Hepatocyte (in vitro differentiated cells): ENCODE results near the gene RAPGEF5.

Source experiments
- EZH2phosphoT487 ChIP-seq: fragments of 200-600 bp; sonication (generic); IDR thresholded peaks from one replicate; pipeline ENCODE4 v1.6.1; 2018; ENCODE audit warnings: antibody characterized with exemption, mild to moderate bottlenecking, low read depth, moderate library complexity; ENCODE audit not compliant: unreplicated experiment, severe bottlenecking
- TF ChIP-seq, protein P1 (sequence below): fragments of 200-600 bp; sonication (generic); IDR thresholded peaks from 2 replicates; pipeline ENCODE4 v1.5.1; 2016; ENCODE audit warnings: antibody characterized with exemption, mild to moderate bottlenecking; ENCODE audit not compliant: poor library complexity

DNA sequence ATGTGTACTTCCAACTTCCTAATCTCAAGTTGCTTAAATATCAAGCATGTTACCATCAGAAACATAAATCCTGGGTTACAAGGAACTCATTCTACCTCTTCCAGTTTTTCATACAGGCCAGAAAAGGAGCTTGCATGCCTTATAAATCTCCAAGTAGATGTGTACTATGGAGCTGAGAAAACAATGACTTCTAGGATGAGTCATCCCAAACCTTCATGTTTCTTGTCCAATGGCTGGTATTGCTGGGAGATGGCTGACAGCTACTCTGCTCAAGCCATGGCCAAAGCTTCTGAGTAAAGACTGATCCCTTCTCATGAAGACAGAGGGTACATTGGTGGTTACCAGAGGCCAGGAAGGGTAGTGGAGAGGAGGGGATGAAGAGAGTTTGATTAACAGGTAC lies 8.6 kb downstream of the RAPGEF5 start:
- TF ChIP-seq, protein P1, sequence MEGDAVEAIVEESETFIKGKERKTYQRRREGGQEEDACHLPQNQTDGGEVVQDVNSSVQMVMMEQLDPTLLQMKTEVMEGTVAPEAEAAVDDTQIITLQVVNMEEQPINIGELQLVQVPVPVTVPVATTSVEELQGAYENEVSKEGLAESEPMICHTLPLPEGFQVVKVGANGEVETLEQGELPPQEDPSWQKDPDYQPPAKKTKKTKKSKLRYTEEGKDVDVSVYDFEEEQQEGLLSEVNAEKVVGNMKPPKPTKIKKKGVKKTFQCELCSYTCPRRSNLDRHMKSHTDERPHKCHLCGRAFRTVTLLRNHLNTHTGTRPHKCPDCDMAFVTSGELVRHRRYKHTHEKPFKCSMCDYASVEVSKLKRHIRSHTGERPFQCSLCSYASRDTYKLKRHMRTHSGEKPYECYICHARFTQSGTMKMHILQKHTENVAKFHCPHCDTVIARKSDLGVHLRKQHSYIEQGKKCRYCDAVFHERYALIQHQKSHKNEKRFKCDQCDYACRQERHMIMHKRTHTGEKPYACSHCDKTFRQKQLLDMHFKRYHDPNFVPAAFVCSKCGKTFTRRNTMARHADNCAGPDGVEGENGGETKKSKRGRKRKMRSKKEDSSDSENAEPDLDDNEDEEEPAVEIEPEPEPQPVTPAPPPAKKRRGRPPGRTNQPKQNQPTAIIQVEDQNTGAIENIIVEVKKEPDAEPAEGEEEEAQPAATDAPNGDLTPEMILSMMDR, result no peak
- TF ChIP-seq EZH2phosphoT487, result no peak
